ENCODE measurements around the gene LCN1.
"Not testable (repeated sequence)": the region's sequence is repeated elsewhere in the genome, so short reads cannot be mapped to it uniquely, and the experiment has no call there.

Gene LCN1

DNA sequence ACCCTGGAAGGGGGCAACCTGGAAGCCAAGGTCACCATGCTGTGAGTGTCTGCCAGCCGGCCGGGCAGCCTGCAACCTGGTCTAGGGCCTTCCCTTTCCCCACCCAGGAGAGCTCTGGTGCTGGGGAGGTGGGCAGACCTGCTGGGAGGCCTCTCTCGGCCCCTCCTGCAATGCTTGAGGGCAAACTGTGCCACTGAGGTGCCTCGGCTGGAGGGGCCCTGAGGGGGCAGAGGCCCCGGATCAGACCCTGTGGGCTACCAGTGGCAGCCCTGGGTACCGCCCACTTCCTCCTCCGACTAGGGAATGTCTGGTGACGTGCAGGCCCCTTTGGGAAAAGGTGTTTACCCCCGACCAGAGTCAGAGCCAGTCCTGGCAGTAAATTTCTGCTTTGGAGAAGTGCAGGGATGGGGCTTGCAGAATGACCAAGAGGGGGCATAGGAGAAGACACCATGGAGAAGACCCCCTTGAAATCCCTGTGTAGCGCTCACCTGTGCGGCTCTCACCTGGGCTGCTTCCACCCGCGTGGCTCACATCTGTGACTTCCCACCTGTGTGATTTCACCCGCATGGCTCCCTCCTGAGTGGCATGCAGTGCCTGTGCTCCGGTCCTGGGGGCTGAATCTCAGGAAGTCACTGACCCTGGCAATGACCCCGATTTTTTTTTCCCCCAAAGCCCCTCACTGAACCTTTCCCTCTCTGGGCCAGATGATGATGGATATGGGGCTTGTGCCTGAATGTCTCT, 1.1 kb downstream of the LCN1 start:
- DNase-seq (ENCODE audit: low spot score) = no peak

GRCh38 chr9:135522931-135523330, 1.7 kb downstream of the LCN1 start:
- DNase-seq (ENCODE audit: low spot score) = no peak

GRCh38 chr9:135523521-135524129, 2.4 kb downstream of the LCN1 start:
- DNase-seq (ENCODE audit: low spot score) = no peak

DNA sequence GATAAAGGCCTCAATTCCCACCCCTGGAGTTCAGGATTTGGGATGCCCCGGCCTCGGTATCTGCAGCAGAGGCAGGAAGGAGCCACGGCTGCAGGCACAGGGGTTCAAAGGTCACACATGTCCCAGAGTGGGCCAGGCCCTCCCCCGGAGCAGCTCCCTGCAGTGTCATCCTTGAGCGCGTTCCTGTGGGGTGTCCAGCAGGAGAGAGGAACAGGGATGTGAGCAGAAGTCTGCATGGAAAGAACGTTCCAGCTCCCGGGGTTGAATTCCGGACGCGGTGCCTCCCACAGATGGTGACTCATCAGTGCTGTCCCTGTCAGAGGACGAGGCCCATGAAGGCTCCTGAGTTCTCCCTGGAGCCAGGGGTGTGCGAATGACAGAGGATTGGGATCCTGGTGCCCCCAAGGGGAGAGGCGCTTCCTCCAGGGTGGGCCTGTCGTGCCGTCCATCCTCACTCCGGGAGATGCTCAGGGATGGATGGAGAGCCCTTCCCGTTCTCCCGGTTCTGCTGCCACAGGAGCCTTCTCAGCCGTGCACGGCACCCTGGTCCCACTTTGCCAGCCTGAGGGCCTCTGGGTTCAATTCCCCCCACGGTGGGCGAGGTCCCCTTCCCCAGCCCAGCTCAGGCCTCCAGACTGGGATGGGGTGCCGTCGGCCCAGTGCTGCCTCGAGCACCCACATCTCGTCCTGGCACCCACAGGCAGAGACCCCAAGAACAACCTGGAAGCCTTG, 3.1 kb downstream of the LCN1 start:
- DNase-seq (ENCODE audit: low spot score) = no peak

GRCh38 chr9:135525241-135526088, 4.2 kb downstream of the LCN1 start:
- no peak for DNase-seq (ENCODE audit: low spot score)

DNA sequence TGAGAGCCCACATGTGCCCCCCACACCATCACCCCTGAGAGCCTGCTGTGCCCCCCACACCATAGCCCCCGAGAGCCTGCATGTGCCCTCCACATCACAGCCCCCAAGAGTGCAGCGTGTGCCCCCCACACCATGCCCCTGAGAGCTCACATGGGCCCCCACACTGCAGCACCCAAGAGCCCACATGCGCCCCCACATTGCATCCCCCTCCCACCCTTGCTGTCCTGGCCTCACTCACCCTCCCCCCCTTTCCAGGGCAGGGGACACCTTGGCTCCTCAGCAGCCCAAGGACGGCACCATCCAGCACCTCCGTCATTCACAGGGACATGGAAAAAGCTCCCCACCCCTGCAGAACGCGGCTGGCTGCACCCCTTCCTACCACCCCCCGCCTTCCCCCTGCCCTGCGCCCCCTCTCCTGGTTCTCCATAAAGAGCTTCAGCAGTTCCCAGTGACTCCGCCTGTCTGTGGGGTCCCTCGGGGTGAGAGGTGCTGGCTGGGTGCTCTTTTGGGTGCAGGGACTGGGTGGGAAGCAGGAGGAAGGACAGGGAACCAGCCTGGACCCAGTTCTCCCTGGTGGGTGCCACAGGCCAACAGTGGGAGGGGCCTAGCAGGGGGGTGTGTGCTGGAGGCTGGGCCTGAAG, 5.0 kb downstream of the LCN1 start:
- no peak for DNase-seq (ENCODE audit: low spot score)

DNA sequence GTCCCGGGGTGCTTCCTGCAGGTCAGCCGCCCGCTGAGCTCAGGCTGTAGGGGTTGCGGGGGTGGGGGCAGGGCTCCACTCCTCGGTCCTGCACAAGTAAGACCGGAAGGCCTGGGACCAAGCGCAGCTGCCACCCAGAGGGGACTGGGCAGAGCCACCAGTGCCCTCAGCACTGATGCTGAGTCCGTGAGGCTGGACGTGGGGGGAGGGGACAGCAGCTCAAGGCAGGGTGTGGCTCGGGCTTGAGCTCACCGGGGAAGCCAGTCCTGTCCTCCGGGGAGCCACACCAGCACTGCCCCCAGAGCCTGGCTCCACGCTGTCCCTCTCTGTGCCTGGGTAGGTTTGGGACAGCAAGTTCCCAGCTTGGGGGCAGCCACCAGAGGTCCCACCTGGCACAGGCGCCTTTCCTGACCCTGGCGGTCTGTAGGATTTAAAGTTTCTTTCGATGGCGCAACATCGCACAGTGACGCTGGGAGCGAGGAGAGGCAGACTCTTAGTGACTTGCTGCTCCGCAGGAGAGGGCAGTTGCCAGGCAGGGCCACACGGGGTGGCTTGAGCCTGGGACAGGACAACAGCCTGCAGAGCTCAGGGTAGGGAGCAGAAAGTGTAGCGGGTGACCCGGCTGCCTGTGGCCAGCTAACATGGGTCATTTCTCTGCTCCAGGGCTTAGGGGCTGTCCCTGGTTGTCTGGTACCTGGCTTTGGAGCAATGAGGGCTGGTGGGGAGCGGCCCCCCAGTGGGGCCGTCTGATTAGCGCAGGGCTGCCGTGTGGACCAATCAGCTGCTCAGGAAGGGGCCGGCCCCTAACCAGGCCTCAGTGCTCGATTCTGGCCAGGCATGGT, 5.7 kb downstream of the LCN1 start:
- no peak for DNase-seq (ENCODE audit: low spot score)

- DNase-seq (ENCODE audit: low spot score) = not testable (repeated sequence)
Observed at GRCh38 chr9:135528842-135529435, 7.7 kb downstream of the LCN1 start.

DNA sequence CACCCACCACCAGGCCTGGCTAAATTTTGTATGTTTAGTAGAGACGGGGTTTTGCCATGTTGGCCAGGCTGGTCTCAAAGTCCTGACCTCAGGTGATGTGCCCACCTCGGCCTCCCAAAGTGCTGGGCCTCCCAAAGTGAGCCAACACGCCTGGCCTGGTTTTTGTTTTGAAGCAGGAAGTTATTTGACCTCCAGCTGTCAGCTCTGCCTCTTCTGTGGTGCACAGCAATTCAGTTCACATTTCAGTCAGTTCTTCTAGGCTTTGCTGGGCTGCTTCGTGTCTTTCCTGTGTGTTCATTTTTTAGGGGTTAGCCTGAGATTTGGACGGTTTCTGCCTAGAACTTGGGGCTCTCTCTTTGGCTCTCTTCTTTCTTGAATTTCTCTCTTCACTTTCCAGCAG, 8.9 kb downstream of the LCN1 start:
- no peak for DNase-seq (ENCODE audit: low spot score)

DNA sequence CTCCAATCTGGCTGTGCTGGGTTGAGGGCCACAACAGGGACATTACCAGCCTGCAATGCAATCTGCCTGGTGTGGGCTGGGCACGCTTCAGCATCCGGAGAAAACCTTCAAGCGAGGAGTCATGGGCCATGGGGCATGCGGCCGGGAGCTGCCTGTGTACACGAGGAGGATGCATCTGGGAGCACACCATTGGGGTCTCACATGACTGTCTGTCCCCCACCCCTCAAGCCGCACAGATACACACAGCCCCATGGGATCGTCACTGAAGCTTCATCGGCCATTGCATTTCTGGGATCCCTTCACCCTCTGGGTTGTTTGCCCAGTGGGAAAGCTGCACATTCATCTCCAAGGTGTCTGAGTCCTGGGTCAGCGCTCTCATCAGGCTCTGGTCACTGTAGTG, 9.9 kb downstream of the LCN1 start:
- no peak for DNase-seq (ENCODE audit: low spot score)

- no peak for DNase-seq (ENCODE audit: low spot score)
Observed at GRCh38 chr9:135533113-135533512, 11.9 kb downstream of the LCN1 start.

GRCh38 chr9:135533674-135534073, 12.4 kb downstream of the LCN1 start:
- DNase-seq (ENCODE audit: low spot score) = no peak

DNA sequence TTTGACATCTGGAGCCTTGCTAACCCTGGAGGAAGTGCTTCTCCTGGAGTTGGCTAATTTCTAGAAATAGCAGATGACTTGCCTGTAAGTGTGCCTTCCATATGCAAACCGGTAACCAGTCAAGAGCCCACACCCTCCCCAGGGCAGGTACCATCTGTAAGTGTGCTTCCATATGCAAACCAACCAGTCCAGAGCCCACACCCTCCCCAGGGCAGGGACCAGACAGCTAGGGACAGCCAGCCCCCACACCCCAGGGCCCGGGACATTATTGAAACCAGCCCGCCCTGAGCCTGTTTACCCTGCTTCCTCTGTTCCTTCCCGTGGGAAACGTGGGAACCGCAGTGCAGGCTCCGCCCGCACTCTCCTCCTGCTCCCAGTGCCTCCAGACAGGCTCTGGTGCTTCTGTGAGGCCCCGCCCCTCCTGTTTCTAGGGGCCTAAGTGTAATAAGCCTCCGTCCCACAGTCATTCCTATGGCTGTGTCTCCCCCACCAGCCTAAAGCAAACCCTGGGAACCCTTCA, 13.0 kb downstream of the LCN1 start:
- not testable (repeated sequence) for DNase-seq (ENCODE audit: low spot score)

DNA sequence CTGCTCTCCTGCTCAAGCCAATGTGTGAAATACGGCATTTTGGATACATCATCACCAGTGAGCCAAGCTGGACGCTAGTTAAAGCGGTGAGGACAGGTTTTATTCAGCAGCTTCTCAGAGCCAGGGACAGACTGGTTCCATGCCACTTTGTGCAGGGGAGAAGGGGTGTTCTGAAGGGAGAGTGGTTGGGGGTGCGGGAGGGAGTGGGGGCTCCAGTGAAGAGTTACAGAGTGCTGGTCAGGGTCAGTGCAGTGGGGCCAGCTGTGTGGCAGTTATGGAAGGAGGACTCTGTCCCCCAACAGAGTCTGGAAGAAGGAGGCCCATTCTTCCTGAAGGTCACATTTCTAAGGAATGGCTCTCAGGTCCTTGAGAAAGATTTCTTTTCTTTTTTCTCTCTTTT, 13.6 kb downstream of the LCN1 start:
- not testable (repeated sequence) for DNase-seq (ENCODE audit: low spot score)

- DNase-seq (ENCODE audit: low spot score) = not testable (repeated sequence)
Observed at GRCh38 chr9:135535631-135536030, 14.4 kb downstream of the LCN1 start.

DNA sequence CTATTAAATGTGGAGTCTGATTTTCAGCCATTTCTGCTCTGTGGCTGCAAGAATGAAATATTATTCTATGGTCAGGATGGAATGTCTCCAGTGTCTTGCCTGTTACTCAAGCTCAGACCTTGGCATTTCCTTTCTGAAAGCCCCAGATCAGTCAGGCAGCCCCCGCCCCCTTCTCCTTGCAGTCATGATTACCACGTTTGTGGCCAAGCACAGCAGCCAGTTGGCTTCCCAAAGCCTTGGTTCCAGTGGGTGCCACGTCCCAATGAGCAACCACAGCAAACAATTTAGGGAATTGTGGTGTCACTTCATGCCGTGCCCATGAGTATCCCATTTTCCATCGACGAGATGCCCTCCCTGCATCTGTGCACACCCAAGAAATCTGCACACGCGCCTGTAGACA, 15.0 kb downstream of the LCN1 start:
- DNase-seq (ENCODE audit: low spot score) = no peak

DNA sequence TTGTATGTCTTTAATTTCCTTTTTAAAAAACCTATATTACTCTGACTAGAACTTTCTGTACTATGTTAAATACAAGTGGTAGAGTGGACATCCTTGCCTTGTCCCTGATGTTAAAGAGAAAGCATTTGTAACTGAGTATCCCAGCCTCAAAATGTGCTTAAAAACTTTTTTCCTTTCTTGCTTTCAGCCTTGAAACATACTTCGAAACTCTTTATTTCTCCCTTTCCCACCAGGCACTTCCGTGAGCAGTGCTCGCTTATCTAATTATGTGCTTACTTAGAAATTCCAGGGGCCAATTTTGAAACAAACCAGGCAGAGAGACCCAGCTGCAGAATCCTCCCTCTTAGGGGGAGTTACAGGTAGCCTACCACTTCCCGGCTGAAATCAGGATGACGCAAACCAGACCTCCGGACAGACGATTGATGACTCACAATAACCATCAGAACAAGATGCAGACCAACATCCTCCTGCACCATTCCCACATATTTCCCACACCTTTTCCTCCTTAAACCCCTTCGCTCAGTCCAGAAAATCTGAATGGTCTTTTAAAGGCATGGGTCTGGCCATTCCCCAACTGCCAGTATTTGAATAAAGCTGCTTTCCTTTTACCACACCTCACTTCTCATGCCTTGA, 22.1 kb downstream of the LCN1 start:
- DNase-seq (ENCODE audit: low spot score) = not testable (repeated sequence)

DNA sequence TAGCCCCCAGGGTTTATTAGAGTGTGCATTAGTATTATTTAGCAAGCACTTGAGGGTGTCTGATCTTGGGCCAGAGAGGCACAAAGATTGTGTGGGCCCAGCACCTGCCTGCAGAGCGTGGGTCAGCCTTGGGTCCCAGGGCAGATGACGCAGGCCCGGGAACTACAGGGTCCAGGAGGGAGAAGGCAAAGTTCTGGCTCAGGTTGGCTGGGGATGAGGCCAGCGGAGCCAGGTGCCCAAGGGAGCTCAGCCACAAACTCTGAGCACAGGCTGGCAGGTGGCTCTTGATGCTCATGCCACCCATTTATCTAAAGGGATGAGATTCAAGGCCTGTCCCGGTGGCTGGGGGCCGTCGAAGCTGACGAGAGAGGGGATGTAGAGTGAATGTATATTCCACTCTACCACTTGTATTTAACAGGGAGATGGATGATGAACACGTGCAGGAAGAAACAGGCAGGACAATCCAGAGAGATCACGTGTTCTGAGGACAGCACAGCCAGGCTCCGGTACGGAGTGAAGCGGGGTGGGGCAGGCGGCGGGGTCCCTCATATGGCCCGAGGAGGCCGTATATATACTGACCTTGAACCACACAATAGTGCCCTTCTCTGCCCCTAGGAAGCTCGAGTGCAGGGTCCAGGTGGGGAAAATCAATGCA, 23.9 kb downstream of the LCN1 start:
- no peak for DNase-seq (ENCODE audit: low spot score)

- DNase-seq (ENCODE audit: low spot score) = not testable (repeated sequence)
Observed at GRCh38 chr9:135545646-135546176, 24.5 kb downstream of the LCN1 start, which contains the start of gene OBP2A. TSS of gene OBP2A (plus strand) at chr9:135546126. CDS start at chr9:135546181, 55 bp downstream.

Data from COLO829 (cell line).